ENCODE data around the gene ADGRV1.

DNA sequence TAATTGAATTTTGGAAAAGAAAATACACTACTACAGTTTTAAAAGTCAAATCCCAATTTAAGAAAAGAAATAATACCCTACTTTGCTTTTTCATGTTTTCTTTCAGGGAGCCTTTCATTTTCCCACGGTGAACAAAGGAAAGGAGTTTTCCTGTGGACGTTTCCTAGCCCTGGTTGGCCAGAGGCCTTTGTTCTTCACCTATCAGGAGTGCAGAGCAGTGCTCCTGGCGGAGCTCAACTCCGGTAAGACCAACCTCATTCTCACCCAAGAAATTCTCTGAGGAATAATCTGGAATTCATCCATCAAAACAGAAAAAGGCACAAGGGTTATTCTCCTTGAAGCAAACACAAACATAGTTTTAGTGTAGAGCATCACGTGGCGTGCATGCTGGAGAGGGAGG is 248.9 kb downstream of the ADGRV1 start:
- no peak for TF ChIP-seq ZNF449 (tag by site-specific recombination; IDR thresholded peaks at IDR 0.05)
- no peak for TF ChIP-seq ZBTB1 (tag by site-specific recombination; IDR thresholded peaks at IDR 0.05)
- TF ChIP-seq YY1 (tag by site-specific recombination; IDR thresholded peaks at IDR 0.05): no peak
- TF ChIP-seq, protein P1, sequence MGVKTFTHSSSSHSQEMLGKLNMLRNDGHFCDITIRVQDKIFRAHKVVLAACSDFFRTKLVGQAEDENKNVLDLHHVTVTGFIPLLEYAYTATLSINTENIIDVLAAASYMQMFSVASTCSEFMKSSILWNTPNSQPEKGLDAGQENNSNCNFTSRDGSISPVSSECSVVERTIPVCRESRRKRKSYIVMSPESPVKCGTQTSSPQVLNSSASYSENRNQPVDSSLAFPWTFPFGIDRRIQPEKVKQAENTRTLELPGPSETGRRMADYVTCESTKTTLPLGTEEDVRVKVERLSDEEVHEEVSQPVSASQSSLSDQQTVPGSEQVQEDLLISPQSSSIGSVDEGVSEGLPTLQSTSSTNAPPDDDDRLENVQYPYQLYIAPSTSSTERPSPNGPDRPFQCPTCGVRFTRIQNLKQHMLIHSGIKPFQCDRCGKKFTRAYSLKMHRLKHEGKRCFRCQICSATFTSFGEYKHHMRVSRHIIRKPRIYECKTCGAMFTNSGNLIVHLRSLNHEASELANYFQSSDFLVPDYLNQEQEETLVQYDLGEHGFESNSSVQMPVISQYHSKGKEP (tag by site-specific recombination; IDR thresholded peaks at IDR 0.05): no peak
- no peak for TF ChIP-seq CTCF (tag by site-specific recombination; IDR thresholded peaks at IDR 0.05)
- TF ChIP-seq ZNF571 (tag by site-specific recombination; IDR thresholded peaks at IDR 0.05): no peak
- TF ChIP-seq, protein P2, sequence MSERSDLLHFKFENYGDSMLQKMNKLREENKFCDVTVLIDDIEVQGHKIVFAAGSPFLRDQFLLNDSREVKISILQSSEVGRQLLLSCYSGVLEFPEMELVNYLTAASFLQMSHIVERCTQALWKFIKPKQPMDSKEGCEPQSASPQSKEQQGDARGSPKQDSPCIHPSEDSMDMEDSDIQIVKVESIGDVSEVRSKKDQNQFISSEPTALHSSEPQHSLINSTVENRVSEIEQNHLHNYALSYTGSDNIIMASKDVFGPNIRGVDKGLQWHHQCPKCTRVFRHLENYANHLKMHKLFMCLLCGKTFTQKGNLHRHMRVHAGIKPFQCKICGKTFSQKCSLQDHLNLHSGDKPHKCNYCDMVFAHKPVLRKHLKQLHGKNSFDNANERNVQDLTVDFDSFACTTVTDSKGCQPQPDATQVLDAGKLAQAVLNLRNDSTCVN (tag by site-specific recombination; optimal IDR thresholded peaks at IDR 0.05): no peak
